Right forelimb (tissue), 1 donor: ENCODE results near the gene RNF152.
A peak's percentile ranks its signal among the peaks of the same experiment; 100 is the strongest.

Experiments
- DNase-seq: peaks from one replicate; pipeline ENCODE4 v3.0.0-alpha.2; 2018

The RNF152 gene

GRCh38 chr18:61892683-61893308 is at the start of gene RNF152:
RNF152 (minus strand) TSS chr18:61893007; CDS start chr18:61816463, 76,544 bp downstream.
- no peak for DNase-seq

- DNase-seq: no peak
These were observed 49.2 kb upstream of the RNF152 start for GRCh38 chr18:61941948-61942471.

GRCh38 chr18:61939046-61939674 is 46.4 kb upstream of the RNF152 start:
- DNase-seq: no peak

- DNase-seq: no peak
These were observed 42.6 kb upstream of the RNF152 start for GRCh38 chr18:61935362-61935761.

GRCh38 chr18:61931654-61932379 is 39.0 kb upstream of the RNF152 start:
- DNase-seq: no peak

- no peak for DNase-seq
These were observed 37.3 kb upstream of the RNF152 start for GRCh38 chr18:61929881-61930640.

- DNase-seq: no peak
These were observed 33.7 kb upstream of the RNF152 start for GRCh38 chr18:61926532-61926931.

GRCh38 chr18:61924550-61924949 is 31.7 kb upstream of the RNF152 start:
- no peak for DNase-seq

GRCh38 chr18:61922435-61922834 is 29.6 kb upstream of the RNF152 start:
- DNase-seq: no peak

- DNase-seq: no peak
These were observed 28.9 kb upstream of the RNF152 start for GRCh38 chr18:61921621-61922235.

GRCh38 chr18:61917818-61918217 is 25.0 kb upstream of the RNF152 start:
- no peak for DNase-seq

GRCh38 chr18:61912476-61912875 is 19.7 kb upstream of the RNF152 start:
- no peak for DNase-seq

GRCh38 chr18:61910101-61910500 is 17.3 kb upstream of the RNF152 start:
- no peak for DNase-seq

- DNase-seq: no peak
These were observed 15.9 kb upstream of the RNF152 start for GRCh38 chr18:61908661-61909060.

GRCh38 chr18:61901323-61901986 is 8.6 kb upstream of the RNF152 start:
- peak; percentile 50 for DNase-seq

GRCh38 chr18:61900504-61901281 is 7.9 kb upstream of the RNF152 start:
- no peak for DNase-seq

GRCh38 chr18:61898640-61899101 is 5.9 kb upstream of the RNF152 start:
- no peak for DNase-seq

- DNase-seq: no peak
These were observed 4.0 kb upstream of the RNF152 start for GRCh38 chr18:61896757-61897156.

- no peak for DNase-seq
These were observed 3.3 kb upstream of the RNF152 start for GRCh38 chr18:61896118-61896517.

- DNase-seq: no peak
These were observed 2.1 kb upstream of the RNF152 start for GRCh38 chr18:61894751-61895524.
